SH-SY5Y (cell line): ENCODE results near the gene ACO2.

Experiments used
- GATA2 ChIP-seq: IDR thresholded peaks from 2 replicates; pipeline ENCODE4 v1.6.1; 2011; ENCODE audit warnings: mild to moderate bottlenecking, low read depth, low read length
- GATA3 ChIP-seq: IDR thresholded peaks from 2 replicates; pipeline ENCODE4 v1.6.1; 2011; ENCODE audit warnings: low read depth, mild to moderate bottlenecking, low read length, moderate library complexity

GRCh38 chr22:41429232-41429950 lies 39.5 kb upstream of the ACO2 start:
- TF ChIP-seq GATA2 (no peak), GATA3 (no peak)
